ENCODE data around the gene ANO1.

DNA sequence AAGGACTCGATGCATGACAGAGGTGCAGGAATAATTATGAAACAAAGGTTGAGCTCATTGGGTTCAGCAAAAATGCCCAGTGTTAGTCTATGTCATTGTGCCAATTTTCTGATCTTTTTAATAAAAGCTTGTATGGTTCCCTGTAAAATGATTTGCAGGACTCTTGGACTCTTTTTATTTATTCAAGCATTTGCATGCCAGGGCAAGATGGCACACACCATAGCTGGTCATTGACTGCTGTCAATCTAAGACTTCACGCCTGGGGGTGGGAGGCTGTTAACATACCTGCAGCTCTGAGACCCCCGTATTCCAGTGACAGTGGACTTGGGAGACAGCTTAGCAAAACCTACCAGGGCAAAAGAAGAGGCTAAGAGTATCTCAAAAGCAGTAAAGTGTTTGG, 32.0 kb upstream of the ANO1 start:
- TF ChIP-seq, protein P1, sequence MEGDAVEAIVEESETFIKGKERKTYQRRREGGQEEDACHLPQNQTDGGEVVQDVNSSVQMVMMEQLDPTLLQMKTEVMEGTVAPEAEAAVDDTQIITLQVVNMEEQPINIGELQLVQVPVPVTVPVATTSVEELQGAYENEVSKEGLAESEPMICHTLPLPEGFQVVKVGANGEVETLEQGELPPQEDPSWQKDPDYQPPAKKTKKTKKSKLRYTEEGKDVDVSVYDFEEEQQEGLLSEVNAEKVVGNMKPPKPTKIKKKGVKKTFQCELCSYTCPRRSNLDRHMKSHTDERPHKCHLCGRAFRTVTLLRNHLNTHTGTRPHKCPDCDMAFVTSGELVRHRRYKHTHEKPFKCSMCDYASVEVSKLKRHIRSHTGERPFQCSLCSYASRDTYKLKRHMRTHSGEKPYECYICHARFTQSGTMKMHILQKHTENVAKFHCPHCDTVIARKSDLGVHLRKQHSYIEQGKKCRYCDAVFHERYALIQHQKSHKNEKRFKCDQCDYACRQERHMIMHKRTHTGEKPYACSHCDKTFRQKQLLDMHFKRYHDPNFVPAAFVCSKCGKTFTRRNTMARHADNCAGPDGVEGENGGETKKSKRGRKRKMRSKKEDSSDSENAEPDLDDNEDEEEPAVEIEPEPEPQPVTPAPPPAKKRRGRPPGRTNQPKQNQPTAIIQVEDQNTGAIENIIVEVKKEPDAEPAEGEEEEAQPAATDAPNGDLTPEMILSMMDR (IDR thresholded peaks at IDR 0.05): no peak
- TF ChIP-seq POLR2AphosphoS5 (IDR thresholded peaks at IDR 0.05): no peak
- TF ChIP-seq POLR2A (IDR thresholded peaks at IDR 0.05): no peak

All from breast epithelium (tissue), 3 donors.